Measurements from ENCODE around the gene ZNF219.
A peak's percentile ranks its signal among the peaks of the same experiment; 100 is the strongest.

ZNF219 gene

DNA sequence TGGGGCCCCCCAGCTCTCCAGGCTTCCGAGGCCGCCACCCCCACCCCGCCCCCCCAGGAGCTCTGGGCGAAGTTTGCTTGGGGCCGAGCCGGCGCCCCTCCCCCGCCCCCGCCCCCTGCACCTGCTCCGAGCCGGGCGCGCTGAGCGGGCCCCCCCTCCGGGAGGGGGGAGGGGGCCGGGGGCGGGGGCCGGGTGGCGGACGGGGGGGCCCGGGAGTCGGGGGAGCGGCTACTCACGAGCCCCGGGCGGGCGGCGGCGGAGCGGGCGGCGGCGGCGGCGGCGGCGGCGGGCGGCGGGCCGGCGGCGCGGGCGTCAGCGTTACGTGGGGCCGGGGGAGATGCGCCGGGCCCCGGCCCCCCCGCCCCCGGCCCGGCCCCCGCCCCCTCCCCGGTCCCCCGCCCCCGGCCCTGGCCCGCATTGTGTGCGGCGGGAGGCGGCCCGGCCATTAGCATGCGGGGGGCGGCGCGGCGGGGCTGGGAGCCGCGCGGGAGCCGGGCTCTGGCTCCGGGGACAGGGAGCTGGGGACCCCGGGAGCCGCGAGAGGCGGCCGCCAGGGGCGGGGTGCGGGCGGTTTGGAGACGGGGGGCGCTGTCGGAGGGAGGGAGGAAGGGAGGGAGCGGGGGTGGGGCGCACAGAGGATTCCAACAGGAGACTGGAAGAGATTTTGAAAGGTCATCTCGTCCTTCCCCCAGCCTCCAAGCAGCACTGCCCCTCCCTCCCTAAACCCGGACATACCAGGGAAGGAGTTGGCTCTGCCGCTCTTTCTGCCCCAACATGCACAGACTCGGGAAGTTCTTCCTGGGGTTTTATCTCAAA is at the start of gene ZNF219:
ZNF219 (minus strand) TSS at position 580 of the 816 bp plus-strand sequence. CDS start 5,064 bp downstream, outside the sequence.
- DNase-seq, result peak; percentile 76

DNA sequence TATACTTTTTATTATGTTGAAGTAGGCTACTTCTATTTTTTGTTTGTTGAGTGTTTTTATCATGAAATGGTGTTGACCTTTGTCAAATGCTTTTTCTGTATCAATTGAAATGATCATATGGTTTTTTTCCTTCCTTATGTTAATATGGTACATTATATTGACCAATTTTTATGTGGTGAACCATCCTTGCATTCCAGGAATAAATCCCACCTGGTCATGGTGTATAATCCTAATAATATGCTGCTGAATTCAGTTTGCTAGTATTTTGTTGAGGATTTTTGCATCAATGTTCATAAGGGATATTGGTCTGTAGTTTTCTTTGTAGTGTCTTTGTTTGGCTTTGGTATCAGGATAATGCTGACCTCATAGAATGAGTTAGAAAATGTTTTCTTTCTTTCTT is 47.0 kb upstream of the ZNF219 start:
- no peak for DNase-seq

DNA sequence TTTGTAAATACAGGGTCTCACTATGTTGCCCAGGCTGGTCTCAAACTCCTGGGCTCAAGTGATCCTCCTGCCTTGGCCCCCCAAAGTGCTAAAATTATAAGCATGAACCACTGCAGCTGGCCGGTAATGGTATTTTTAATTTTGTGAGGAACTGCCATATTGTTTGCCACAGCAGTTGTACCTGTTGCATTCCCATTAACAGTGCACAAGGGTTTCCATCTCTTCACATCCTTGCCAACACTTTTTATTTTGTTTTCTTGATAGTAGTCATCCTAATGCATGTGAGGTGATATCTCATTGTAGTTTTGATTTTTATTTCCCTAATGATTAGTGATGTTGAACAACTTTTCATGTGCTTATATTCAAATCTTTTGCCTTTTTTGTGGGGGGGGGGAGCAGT is 43.9 kb upstream of the ZNF219 start:
- DNase-seq, result no peak

DNA sequence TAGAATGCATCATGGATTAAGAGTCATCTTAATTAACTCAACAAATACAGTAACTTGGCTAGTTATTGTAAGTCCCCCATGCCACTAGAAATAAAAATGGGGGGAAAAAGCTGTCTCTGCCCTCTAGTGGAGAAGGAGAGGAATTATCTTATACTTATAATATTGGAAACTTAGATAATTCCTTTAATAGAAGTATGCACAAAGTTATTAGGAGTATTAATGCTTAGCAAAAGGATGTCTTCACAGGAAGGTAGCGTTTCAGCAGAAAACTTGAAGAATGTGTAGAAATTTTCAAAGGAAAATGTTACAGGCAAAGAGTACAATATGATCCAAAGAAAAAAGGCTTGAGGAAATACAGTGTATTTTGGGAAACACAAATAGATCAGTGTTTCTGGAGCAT is 37.6 kb upstream of the ZNF219 start:
- DNase-seq, result no peak

DNA sequence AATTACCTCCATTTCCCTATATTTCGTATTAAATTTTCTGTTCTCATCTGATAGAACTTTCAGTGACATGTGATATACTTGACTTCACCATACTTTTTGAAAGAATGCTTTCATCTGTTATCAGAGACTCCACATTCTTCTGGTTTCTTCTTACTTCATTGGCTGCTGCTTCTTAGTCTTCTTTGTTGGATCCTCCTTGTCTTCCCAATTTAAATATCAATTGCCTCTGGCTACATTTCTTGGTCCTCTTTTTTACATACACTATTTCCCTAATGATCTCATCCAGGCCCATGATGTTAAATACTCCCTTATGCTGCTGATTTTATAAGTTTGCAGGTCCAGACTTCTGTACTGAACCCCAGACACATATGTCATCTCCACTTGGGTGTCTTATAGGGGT is 35.4 kb upstream of the ZNF219 start:
- no peak for DNase-seq

DNA sequence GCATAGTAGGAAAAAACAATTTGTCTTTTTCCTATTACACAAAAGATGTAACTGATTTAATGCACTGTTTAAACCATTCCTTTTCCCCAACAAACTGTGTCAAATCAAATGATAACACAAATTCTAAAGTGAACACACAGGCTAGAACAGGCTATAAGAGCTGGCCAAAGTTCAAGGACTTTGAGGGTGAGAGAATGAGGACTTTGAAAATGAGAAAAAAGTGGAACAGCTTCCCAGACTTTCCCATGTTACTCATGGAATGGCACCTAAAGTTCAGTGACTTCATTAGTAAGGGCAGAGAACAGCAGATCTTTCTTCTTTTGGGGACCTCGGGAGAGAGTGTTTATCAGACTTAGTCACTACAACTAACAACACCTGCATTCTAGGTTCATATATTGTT is 25.0 kb upstream of the ZNF219 start:
- DNase-seq, result no peak

DNA sequence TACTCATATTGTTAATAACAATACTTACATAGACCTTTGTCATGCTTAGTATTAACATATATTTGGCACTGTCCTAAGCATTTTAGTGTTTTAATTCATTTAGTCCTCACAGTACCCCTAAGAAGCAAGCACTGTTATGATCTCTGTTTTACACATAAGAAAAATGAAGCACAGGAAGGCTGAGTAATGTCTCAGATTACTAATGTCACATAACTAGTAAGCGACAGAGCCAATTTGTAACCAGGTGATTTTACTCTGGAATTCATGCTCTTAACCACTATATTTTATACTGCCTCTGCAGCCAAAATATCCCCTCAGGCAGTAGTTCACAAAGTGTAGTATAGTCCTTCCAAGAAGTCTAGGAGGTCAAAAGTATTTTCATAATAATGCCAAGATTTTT is 22.7 kb upstream of the ZNF219 start:
- no peak for DNase-seq

DNA sequence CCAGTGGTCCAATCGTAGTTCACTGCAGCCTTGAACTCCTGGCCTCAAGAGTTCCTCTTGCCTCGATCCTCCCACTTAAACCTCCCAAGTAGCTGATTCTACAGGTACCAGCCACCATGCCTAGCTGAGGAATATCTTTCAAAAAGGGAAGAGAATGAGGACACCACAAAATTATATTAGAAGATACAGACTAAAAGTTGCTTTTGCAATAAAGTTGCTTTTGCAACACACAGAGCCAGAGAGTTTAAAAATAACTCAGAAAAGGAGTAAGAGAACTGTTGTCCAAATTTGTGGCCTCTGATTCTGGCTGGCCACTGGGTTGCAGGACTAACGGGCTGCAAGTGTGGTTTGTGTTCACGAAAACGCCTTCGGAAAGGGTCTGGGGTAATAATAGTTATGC is 22.2 kb upstream of the ZNF219 start:
- no peak for DNase-seq

DNA sequence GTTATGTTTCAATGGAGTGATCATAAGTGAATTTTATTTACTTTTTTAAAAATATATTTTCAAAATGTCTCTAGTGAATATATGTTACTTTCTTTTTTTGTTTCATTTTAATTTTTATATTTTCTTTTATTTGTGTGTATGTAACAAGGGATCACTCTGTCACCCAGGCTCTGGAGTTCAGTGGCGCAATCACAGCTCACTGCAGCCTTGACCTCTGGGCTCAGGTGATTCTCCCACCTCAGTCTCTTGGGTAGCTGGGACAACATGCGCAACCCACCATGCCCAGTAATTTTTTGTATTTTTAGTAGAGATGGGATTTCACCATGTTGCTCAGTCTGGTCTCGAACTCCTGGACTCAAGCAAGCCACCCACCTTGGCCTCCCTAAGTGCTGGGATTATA is 20.5 kb upstream of the ZNF219 start:
- DNase-seq, result no peak

DNA sequence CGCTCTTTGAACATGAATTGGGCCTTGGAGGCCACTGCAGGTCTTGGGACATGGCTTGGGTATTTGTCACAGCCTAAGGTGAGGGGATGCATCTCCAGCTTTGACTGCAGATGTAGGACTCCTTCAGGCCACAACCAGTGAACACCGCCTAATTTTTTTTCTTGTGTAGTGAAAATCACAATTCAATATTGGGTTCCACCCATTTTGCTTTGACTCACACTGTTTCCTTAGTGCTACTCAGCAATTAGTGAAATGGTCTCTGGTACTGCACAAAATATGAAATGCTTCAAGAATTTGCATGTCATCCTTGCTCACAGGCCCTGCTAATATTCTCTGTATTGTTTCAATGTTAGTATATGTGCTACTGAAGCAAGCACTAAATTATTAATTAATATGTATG is 14.9 kb upstream of the ZNF219 start:
- DNase-seq, result no peak

DNA sequence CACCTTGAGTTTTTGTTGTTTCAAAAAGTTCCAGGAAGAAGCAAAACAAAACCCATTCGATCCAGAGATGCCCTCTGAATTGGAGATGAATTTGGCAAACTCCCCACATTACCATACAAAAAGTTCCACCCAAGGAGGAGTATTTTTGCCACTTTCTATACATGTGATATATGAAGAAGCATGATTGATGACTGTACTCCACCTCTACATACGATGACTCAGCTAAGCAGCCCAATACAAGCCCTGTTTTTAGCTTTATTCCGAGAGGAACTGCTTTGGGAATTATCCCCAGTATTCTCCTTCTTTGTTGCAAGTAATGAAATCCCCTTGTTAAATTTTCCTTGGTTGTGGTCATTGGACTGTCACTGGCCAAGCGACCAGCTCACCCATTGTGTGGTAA is 13.8 kb upstream of the ZNF219 start:
- DNase-seq, result no peak

DNA sequence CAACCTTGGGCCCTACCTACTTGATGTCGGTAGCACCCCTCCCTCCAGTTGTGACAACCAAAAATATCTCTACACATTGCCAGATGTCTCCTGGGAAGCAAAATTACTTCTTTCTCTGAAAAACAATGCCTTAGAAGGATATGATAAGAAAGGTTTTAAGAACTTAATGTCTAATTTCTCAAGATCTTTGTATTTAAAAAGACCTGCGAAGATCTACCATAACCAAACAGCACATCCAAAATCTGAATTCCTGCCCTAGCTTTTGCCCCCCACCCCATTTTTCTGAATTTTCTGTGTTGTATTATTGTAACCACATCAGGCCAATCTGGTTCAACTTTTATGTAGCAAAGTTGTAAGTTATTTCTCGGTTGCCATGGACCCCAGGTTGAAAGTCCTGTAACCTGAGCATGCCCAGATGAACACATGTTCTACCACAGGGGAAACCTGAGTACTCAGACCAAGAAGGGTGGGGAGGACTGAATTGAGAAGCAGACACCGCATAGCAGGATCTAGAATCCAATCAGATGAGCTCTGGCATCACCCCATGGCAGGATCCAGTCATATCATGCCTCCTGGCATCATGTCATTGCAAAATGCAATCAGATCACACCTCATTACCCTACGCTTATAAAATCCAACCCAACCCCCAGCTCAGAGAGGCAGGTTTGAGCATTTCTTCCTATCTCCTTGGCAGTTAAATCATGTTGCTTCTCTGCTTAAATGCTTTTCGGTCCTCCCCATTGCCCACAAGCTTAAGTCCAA is 11.1 kb upstream of the ZNF219 start:
- DNase-seq, result no peak

DNA sequence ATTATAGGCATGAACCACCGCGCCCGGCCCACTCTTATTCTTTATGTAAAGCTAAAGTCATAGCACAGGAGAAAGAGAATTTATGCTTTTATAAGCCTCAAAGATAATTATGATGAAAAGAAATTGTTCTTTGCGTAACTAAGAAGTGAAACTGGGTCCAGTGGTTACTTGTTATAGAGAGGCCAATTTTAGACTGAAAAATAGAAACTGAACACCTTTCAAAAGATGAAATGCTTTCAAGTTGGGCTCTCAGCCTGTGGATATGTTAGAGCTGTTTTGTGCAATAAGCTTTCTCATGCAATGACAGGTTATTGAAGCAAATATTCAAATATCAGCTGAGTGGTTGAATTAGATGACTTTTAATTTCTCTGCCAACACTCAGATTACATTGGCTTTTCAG is 10.3 kb upstream of the ZNF219 start:
- no peak for DNase-seq

DNA sequence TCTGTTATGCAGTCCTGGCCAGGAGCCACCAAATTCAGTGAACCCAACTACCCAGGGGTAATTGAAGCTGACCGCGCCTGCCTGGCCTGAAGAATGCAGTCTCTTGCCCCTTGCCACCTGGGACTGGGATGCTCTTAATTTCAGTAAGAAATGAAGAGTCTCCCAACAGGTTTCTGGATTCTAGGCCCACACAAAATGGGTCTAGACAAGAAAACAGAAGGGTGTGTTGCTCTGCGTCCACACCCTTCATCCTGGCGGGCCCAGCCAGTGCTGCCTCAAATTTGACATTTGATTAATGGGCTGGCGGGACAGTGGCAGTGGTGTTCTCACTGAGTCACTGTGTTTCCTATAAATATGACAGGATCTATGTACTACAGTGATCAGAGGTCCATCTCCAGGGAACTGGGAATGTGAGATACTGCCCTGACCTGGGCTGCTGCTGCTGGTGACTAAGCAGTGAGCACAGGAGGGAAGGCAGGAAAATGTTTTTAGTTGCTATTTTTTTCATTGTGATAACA is 8.9 kb upstream of the ZNF219 start:
- DNase-seq, result no peak

DNA sequence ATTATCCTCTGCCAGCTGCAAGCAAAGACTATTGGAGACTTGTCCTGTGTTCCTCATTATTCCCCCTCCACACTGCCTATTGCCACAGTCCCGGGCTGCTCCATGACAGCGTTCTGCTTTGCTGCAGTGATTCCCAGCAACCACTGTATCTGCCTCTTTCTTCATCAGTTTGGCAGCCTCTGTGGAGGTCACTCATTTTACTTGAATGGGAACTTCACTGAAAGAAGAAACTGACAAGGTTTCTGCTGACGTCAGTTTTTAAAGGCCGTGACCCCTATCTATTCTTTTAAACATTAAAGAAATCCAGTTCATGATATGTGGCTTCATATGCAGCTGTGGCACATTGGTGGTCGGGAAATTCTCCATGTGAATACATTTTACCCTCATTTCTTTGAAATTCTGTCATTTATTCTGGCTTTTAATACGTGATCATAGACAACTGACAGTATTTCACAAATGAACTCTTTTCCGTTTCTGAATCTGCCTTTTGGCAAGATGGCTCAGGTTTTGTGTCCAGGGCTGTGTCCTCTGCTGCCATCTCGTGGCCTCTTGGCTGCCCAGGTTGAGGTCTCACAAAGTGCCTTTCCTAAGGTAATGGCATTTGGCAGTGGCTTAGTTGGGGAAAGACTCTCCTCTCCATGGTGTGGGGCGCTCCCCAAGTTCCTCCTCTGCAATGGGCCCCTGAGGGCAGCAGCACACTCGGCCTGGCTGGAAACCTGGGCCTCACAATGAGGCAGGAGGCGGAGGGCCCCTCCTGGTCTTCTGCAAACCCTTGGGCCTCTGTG is 8.2 kb upstream of the ZNF219 start:
- peak; percentile 87 for DNase-seq

DNA sequence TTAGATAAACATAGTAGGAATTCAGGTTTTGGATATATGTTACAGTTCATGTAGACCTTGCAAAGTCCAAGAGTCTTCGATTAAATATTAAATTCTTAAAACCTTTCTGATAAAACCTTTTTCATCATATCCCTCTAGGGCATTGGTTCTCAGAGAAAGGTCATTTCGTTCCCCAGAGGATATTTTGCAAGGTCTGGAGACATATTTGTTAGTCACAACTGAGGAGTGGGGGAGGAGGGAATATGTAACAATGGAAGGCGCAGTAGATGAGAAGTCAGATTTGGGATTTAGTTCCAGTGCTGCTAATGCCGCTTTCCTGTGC is 7.7 kb upstream of the ZNF219 start:
- no peak for DNase-seq

DNA sequence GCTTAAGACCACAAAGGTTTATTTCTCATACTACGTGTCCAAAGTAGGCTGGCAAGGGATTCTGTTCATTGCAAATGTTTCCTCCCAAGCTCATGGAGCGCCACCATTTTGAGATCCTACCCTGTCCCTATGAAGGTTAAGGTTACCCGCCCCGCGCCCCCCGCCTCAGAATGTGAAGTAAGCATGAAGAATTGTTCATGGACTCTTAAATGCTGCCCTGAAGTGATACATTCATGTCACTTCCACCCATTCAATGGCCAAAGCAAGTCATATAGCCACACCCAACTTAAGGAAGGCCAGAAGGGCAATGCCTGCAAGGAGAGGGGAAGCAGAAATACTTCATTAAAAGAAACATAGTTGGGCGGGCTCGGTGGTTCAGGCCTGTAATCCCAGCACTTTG is 6.6 kb upstream of the ZNF219 start:
- no peak for DNase-seq

DNA sequence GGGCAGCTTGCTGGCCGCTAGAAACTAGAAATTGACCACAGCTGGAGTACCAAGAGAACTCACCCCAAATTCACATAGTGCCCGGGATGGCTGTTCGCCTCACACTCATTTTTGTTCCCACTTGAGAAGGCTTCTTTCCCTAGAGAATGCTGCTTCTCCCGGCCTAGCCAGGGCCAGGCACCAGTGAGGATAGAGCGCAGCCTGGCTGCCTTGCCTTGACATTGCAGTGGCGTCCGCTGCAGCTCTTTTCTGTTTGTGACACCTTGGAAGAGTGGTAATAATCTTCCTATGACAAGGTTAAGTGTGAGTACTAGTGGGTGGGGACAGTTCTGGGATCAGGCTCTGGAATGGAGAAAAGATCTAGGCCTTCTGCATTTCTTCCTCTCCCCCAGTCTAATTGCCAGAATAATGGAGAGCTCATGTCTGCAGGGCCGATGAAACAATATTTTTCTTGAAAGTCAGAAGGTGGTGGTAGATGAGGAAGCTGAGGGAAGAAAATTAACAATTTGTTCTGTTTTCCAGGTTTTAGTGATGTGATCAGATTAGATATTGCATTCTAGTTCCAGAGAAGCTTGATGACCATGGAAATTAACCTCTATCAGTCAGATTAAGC is 6.1 kb upstream of the ZNF219 start:
- peak; percentile 83 for DNase-seq

DNA sequence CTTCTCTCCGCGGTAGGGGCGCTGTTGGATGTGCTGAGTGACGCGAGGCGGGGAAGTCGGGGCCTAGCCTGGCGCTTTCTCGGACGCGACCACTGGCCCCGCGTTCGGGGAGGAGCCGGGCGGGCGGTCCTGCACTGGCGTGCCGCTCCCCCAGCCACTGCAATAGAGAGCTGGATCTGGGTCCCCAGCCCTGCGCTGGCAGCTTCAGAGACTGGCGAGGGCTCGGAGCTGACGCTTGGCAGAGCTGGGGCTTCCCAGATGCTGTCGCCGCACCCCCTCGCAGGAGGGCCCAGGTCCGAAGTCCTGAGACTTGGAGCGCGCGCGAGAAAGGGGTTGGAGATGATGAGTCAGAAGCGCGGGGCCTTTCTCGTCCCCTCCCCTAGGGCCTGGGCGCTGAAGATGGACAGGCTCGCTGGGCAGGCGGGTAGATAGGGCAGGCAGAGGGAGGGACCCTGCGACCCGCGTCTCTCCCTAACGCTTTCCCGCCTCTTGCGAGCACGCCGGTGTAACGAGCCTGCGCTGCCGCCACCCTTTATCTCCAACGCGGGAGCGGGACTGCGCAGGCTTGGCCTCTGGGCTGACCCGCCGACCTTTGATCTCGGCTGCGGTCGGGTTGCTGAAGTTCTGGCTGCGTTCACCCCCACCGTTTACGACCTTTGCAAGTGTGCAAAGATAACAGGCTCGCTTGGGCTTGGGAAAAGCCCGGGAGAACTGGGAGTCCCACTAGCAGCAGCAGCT is 5.4 kb upstream of the ZNF219 start:
- peak; percentile 97 for DNase-seq

DNA sequence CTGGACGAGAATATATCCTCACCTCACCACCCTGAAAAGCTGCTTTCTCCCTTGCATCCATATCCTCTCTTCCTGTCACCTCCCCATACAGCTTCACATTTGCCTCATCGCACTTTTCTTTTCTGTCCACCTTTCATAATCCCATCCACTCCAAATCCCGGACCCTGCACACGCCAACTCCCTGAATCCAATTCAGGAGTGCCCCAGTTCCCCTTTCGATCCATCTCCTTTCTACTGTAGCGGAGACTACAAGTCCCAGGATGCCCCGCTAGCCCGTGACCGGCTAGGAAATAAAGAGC is 4.9 kb upstream of the ZNF219 start:
- no peak for DNase-seq

DNA sequence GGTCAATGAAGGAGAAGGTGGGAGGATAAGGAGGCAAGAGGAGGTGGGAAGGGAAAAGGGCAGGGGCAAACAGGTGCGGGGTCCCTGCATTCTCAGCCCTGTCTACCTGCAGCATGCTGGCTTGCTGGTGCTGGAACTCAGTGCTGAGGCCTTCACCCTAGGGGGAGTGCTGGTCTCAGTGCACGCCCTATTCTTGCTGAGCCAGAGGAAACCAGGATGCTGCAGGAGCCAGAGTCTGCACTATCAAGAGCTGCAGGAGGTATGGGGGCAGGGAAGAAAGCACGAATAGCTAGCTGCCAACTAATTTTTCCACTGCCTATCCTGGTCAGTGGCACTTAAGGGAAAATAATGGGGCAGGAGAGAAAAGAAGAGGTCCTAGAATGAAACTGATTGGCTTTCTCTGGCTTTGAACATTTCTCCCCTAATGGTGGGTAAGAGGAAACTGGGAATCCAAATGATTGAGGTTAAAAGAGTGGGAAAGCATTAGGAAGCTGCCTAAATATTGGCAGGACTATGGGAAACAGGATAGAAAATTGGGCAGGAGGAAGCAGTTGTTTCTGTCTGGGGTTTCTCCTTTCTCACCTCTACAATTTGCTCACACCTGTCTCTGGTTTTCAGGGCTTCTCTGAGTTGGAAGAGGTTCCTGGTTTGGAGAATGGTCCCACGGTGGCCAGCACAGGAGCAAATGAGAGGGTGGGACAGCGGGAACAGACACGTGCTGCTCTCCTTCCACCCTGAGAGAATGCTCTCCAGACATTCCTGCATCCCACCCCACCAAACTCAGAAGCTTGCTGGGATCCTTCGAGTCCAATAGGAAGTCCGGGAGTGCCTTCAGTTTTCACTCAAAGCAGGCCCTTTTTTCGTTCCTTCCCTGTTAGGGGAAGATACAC is 4.3 kb upstream of the ZNF219 start:
- no peak for DNase-seq
